HT1080 (cell line): ENCODE data around the gene FRS2. TPM values are rescaled to one million over a fixed set of nuclear protein-coding genes. Genes with fewer than 3 reads are reported as not detected.

ENCODE experiments used
- DNase-seq: peaks from one replicate; pipeline ENCODE4 v3.0.0-alpha.2; 2015; ENCODE audit warnings: low read depth
- small RNA-seq: library from RNA; depleted of rRNA; stranded (forward); fragments of <200 nt; gene quantifications from one replicate; pipeline ENCODE3, GENCODE V24; 2014
- total RNA-seq: library from RNA; depleted of rRNA; stranded (reverse); fragments of >200 nt; shearing (Covaris generic); gene quantifications from 2 replicates; pipeline ENCODE4 v1.2.3, GENCODE V29; 2014; rRNA removed

FRS2 gene
- total RNA-seq, 1 experiment from 2014 or later, result 11.7 TPM

DNA sequence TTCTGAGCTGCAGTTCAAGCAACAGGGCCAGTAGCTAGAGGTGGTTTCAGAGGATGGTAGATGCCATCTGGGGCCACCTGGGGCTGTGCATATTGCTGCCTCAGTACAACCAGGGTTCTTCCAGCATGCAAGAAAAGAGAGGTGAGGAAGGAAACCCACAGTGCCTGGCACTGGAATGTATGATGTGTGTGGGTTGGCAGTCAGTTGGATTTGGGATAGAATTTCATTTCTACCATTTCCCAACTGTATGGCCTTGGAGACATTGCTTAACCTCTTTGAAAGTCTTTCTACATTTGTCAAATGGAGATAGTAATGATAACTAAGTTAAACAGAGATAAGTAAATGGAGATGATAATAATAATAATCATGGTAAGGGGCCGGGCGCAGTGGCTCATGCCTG is 150.7 kb downstream of the FRS2 start:
- DNase-seq, result no peak

- DNase-seq, result no peak
Observed at GRCh38 chr12:69621551-69621950, 151.4 kb downstream of the FRS2 start.

DNA sequence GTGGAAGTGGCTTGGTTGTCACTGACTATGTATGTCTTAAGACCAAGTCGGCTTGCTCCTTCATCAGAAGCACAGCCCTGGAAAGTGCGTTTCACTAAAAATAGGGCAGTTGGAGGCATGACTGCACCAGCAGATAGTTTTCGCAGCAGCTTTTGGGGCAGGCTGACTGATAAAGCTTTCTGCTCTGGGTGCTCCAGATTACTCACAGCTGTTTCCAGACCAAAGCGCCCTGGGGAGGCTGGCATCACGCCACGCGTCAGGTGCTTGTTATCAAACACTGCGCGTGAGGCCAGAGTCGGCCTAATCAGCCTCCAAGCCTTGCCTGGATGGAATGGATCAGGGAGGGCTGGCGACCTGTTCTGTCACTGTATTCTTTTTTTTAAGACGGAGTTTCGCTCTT is 153.8 kb downstream of the FRS2 start:
- no peak for DNase-seq

DNA sequence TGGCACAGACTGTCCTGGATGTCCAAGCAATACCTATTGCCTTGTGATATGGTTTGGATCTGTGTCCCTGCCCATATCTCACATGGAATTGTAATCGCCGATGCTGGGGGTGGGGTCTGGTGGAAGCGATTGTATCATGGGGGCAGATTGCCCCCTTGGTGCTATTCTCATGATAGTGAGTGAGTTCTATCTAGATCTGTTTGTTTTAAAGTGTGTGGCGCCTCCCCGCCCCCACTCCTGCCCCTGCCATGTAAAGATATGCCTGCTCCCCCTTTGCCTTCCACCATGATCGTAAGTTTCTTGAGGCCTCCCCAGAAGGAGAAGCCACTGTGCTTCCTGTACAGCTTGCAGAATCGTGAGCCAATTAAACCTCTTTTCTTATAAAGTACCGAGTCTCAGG is 157.3 kb downstream of the FRS2 start:
- DNase-seq, result no peak

Small RNA genes lying within 50 kb of the gene (small RNA-seq; reads per million reads assigned to genes)
- not detected for gene MIR3913-1

Other genes with a start within 250 kb of the FRS2 start
- 49.5 and 79.3 TPM in 2 replicates for gene CPSF6, start 230.8 kb upstream of the FRS2 start, total RNA-seq
- gene LYZ, start 122.0 kb upstream of the FRS2 start, total RNA-seq, result 0.76 TPM in 1 of 2 replicates, not detected in the other
- 47.5 and 70.0 TPM in 2 replicates for gene YEATS4, start 110.6 kb upstream of the FRS2 start, total RNA-seq
- gene CCT2, start 115.1 kb downstream of the FRS2 start, total RNA-seq, result 459 and 483 TPM in 2 replicates
- gene LRRC10, start 140.5 kb downstream of the FRS2 start, total RNA-seq, result not detected in 2 replicates
- 1.6 and 2.9 TPM in 2 replicates for gene BEST3, start 228.9 kb downstream of the FRS2 start, total RNA-seq